ENCODE measurements around the gene HSDL2. TPM values are rescaled to one million over a fixed set of nuclear protein-coding genes. Genes with fewer than 3 reads are reported as not detected.

HSDL2 gene
- total RNA-seq, 1 experiment from 2014 or later, result 24.4 TPM

DNA sequence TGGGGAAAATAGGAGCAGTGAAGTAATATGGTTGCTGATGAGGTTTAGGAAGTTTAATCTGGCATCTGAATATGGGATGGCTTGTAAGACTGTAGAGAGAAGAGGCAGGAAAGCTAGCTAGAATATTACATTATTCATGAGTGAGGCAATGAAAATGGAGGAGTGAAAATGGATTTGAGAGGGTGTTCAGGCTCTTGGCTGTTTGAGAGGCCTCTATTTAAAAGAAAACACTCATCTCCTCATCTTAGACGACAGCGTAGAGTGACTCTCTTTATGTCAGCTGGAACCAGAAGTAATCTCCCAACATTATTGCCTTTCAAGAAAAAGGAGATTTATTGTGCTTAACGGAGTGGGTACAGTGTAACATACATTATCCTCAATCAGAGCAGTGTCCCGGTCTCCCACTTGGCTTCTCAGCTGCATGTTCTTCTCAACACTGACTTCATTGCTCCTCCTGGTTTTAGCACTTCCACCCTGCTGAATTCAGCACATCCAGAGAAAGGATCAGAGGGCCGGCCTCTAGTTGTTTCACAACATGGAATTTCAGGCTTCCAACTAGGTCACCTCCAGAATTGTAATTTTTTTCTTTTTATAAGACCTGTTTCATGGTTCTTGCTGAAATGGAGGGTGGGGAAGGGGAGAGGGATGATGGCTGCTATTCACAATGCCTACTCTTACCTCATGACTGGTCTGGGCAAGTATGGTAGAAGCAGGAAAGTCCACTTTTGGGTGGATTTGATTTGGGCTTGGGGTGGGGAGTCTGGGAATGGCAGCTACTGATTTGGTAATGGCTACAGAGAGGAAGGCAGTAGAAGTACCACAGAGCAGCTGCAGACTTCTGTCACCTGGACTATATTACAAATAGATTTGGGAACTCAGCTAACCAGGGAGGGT lies 53.8 kb downstream of the HSDL2 start:
- intact Hi-C loops (cut with micrococcal nuclease; ENCODE audit: unreplicated experiment), result no loop called here
- Mint-ChIP-seq H3K27me3 (ENCODE audit: unreplicated experiment) (no peaks in the 10 kb centered on the region), H3K27ac (ENCODE audit: unreplicated experiment) (no peak overlapping the region), H3K9me3 (ENCODE audit: low read depth, unreplicated experiment) (no peaks in the 10 kb centered on the region), H3K36me3 (ENCODE audit: insufficient read depth, unreplicated experiment) (peaks cover 4% of the 10 kb centered on the region), H3K4me3 (ENCODE audit: low read depth, unreplicated experiment) (no peak overlapping the region), H3K4me1 (ENCODE audit: low read depth, unreplicated experiment) (no peaks in the 10 kb centered on the region)
- CTCF ChIA-PET, result interaction anchor here (0.6 kb wide), 1 partner anchor 47 kb away, joined by 3 read pairs; no protein-coding TSS in a partner anchor
- TF ChIP-seq CTCF (IDR thresholded peaks at IDR 0.05; ENCODE audit: unreplicated experiment), result no peak
- no peak for DNase-seq
- no TSS peak for BruUV-seq (replicated peaks)

DNA sequence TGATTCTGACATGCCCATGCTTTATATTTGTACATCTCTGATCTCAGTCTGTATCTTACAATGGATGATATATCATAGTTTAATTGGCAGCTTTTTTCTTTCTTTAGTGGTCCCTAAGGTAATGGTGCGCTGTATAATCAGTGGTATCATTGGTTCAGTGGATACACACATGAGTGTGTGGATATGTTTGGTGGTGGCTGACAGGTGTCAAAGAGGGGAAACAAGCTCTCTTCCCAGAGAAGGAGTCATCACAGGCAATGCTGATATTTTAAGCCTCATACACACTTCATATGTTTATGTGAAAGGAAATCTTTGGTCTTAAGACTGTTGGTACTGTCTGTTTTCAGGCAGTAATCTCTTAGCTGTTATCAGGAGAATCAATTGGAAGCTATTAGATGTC lies 54.6 kb downstream of the HSDL2 start:
- intact Hi-C loops (cut with micrococcal nuclease; ENCODE audit: unreplicated experiment), result no loop called here
- TF ChIP-seq CTCF (IDR thresholded peaks at IDR 0.05; ENCODE audit: unreplicated experiment), result no peak
- H3K27ac Mint-ChIP-seq (ENCODE audit: unreplicated experiment), result no peak overlapping the region
- CTCF ChIA-PET, result no interaction called here
- DNase-seq, result no peak
- H3K9me3 Mint-ChIP-seq (ENCODE audit: low read depth, unreplicated experiment), result no peaks in the 10 kb centered on the region
- H3K4me1 Mint-ChIP-seq (ENCODE audit: low read depth, unreplicated experiment), result no peaks in the 10 kb centered on the region
- H3K27me3 Mint-ChIP-seq (ENCODE audit: unreplicated experiment), result no peaks in the 10 kb centered on the region
- H3K4me3 Mint-ChIP-seq (ENCODE audit: low read depth, unreplicated experiment), result no peak overlapping the region
- peaks cover 4% of the 10 kb centered on the region for H3K36me3 Mint-ChIP-seq (ENCODE audit: insufficient read depth, unreplicated experiment)
- BruUV-seq (replicated peaks), result no TSS peak

DNA sequence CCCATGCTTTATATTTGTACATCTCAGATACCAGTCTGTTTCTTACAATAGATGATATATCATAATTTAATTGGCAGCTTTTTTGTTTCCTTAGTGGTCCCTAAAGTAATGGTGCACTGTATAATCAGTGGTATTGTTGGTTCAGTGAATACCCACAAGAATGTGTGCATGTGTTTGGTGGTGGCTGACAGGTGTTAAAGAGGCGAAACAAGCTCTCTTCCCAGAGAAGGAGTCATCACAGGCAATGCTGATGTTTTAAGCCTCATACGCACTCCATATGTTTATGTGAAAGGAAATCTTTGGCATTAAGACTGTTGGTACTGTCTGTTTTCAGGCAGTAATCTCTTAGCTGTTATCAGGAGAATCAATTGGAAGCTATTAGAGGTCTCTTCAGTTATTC lies 57.5 kb downstream of the HSDL2 start:
- no TSS peak for BruUV-seq (replicated peaks)
- DNase-seq, result no peak
- no peak overlapping the region for H3K4me3 Mint-ChIP-seq (ENCODE audit: low read depth, unreplicated experiment)
- TF ChIP-seq CTCF (IDR thresholded peaks at IDR 0.05; ENCODE audit: unreplicated experiment), result no peak
- no peaks in the 10 kb centered on the region for H3K9me3 Mint-ChIP-seq (ENCODE audit: low read depth, unreplicated experiment)
- H3K27ac Mint-ChIP-seq (ENCODE audit: unreplicated experiment), result no peak overlapping the region
- H3K36me3 Mint-ChIP-seq (ENCODE audit: insufficient read depth, unreplicated experiment), result no peaks in the 10 kb centered on the region
- intact Hi-C loops (cut with micrococcal nuclease; ENCODE audit: unreplicated experiment), result no loop called here
- no peaks in the 10 kb centered on the region for H3K27me3 Mint-ChIP-seq (ENCODE audit: unreplicated experiment)
- H3K4me1 Mint-ChIP-seq (ENCODE audit: low read depth, unreplicated experiment), result peaks cover 8% of the 10 kb centered on the region
- CTCF ChIA-PET, result no interaction called here

- CTCF ChIA-PET, result interaction anchor here (0.6 kb wide), 1 partner anchor 69 kb away, joined by 3 read pairs; no protein-coding TSS in a partner anchor
- Mint-ChIP-seq H3K4me3 (ENCODE audit: low read depth, unreplicated experiment) (no peak overlapping the region), H3K4me1 (ENCODE audit: low read depth, unreplicated experiment) (peaks cover 8% of the 10 kb centered on the region), H3K27me3 (ENCODE audit: unreplicated experiment) (no peaks in the 10 kb centered on the region), H3K27ac (ENCODE audit: unreplicated experiment) (no peak overlapping the region), H3K36me3 (ENCODE audit: insufficient read depth, unreplicated experiment) (no peaks in the 10 kb centered on the region), H3K9me3 (ENCODE audit: low read depth, unreplicated experiment) (no peaks in the 10 kb centered on the region)
- intact Hi-C loops (cut with micrococcal nuclease; ENCODE audit: unreplicated experiment), result no loop called here
- no peak for DNase-seq
- TF ChIP-seq CTCF (IDR thresholded peaks at IDR 0.05; ENCODE audit: unreplicated experiment), result no peak
- BruUV-seq (replicated peaks), result no TSS peak
Observed at GRCh38 chr9:112439171-112439570, 59.3 kb downstream of the HSDL2 start.
